HepG2 (cell line): Measurements from ENCODE around the gene SUPT4H1. TPM values are rescaled to one million over a fixed set of nuclear protein-coding genes. Genes with fewer than 3 reads are reported as not detected.

ENCODE experiments used
- CREB1 ChIP-seq, 2 experiments: fragments of 450-650 bp in 1 of 2; IDR thresholded peaks; 2 replicates each; pipeline ENCODE4 v1.6.1; 2016 to 2017; ENCODE audit warnings: control low read depth in 1 of 2, mild to moderate bottlenecking in 1 of 2, missing compliant biosample characterization in 1 of 2, missing genetic modification characterization in 1 of 2
- ELF1 ChIP-seq: sonication (generic); formaldehyde crosslinking; IDR thresholded peaks from 2 replicates; pipeline ENCODE4 v1.4.0; 2020; ENCODE audit warnings: missing genetic modification reagents
- ERF ChIP-seq: IDR thresholded peaks from 2 replicates; pipeline ENCODE4 v1.6.1; 2018; ENCODE audit warnings: missing biosample characterization, missing genetic modification reagents
- IRF2 ChIP-seq: IDR thresholded peaks from 2 replicates; pipeline ENCODE4 v1.6.1; 2018; ENCODE audit warnings: missing genetic modification reagents, missing compliant biosample characterization
- KDM6A ChIP-seq: IDR thresholded peaks from 2 replicates; pipeline ENCODE4 v1.6.1; 2016; ENCODE audit warnings: low read depth
- NCOA1 ChIP-seq: sonication (generic); formaldehyde crosslinking; IDR thresholded peaks from 2 replicates; pipeline ENCODE4 v1.9.0; 2021; ENCODE audit warnings: missing genetic modification reagents
- NFE2L1 ChIP-seq: sonication (generic); formaldehyde crosslinking; IDR thresholded peaks from 2 replicates; pipeline ENCODE4 v1.4.0; 2020; ENCODE audit warnings: missing genetic modification reagents, mild to moderate bottlenecking, borderline replicate concordance
- NFRKB ChIP-seq: fragments of 450-650 bp; IDR thresholded peaks from 2 replicates; pipeline ENCODE4 v1.6.1; 2017
- SMAD1 ChIP-seq: sonication (generic); formaldehyde crosslinking; IDR thresholded peaks from 2 replicates; pipeline ENCODE4 v1.4.0; 2020; ENCODE audit warnings: missing genetic modification reagents, low read depth, mild to moderate bottlenecking, borderline replicate concordance
- SSRP1 ChIP-seq: IDR thresholded peaks from 2 replicates; pipeline ENCODE4 v1.6.1; 2016; ENCODE audit warnings: control low read depth
- TCF7 ChIP-seq: sonication (generic); IDR thresholded peaks from 2 replicates; pipeline ENCODE4 v1.6.1; 2016; ENCODE audit warnings: antibody characterized with exemption, low read depth
- TEAD3 ChIP-seq: optimal IDR thresholded peaks from 2 replicates; pipeline ENCODE3; 2016; ENCODE audit warnings: borderline replicate concordance
- XBP1 ChIP-seq: sonication (generic); formaldehyde crosslinking; IDR thresholded peaks from 2 replicates; pipeline ENCODE4 v1.5.0; 2020; ENCODE audit warnings: missing genetic modification reagents
- ZBTB3 ChIP-seq: sonication (generic); formaldehyde crosslinking; IDR thresholded peaks from 2 replicates; pipeline ENCODE4 v1.4.0; 2020; ENCODE audit warnings: low read depth, mild to moderate bottlenecking, moderate library complexity, missing genetic modification reagents, borderline replicate concordance
- ZFYVE20 ChIP-seq: sonication (generic); formaldehyde crosslinking; IDR thresholded peaks from 2 replicates; pipeline ENCODE4 v1.8.0; 2023; ENCODE audit warnings: low read depth, mild to moderate bottlenecking, moderate library complexity, missing genetic modification reagents, borderline replicate concordance
- ZNF891 ChIP-seq: sonication (generic); formaldehyde crosslinking; IDR thresholded peaks from 2 replicates; pipeline ENCODE4 v1.5.0; 2020; ENCODE audit warnings: mild to moderate bottlenecking, missing genetic modification reagents
- ZSCAN22 ChIP-seq: sonication (generic); formaldehyde crosslinking; IDR thresholded peaks from 2 replicates; pipeline ENCODE4 v1.4.0; 2020; ENCODE audit warnings: mild to moderate bottlenecking, missing genetic modification reagents
- polyA plus RNA-seq, 8 experiments: library from polyadenylated mRNA; depleted of rRNA in 3 of 8; stranded (reverse) in 7 of 8; unstranded in 1 of 8; fragments of >200 nt; fragmentation: Illumina TruSeq in 4 of 8; extraction: Trizol in 4 of 8; gene quantifications; 2 replicates each; pipeline versions ENCODE4 v1.2.1 to v1.2.3, GENCODE V29; 2011 to 2016; ENCODE audit warnings: low read depth in 4 of 8, missing spikeins in 1 of 8, mixed read lengths in 1 of 8; ENCODE audit not compliant: insufficient read depth in 1 of 8
- total RNA-seq, 5 experiments: library from RNA; depleted of rRNA; stranded (reverse); fragments of >200 nt; fragmentation: Illumina TruSeq; extraction: Trizol; gene quantifications; 2 replicates each; pipeline ENCODE4 v1.2.3, GENCODE V29; 2016; ENCODE audit warnings: low read depth in 1 of 5
- TF ChIP-seq, protein P1 (sequence below): sonication (generic); formaldehyde crosslinking; IDR thresholded peaks from 2 replicates; pipeline ENCODE4 v1.8.1; 2023; ENCODE audit warnings: mild to moderate bottlenecking, missing genetic modification reagents
- TF ChIP-seq, protein P2 (sequence below): sonication (generic); formaldehyde crosslinking; IDR thresholded peaks from 2 replicates; pipeline ENCODE4 v1.4.0; 2020; ENCODE audit warnings: missing genetic modification reagents
- TF ChIP-seq, protein P3 (sequence below): sonication (generic); formaldehyde crosslinking; IDR thresholded peaks from 2 replicates; pipeline ENCODE4 v1.9.0; 2022; ENCODE audit warnings: low read depth, missing genetic modification reagents
- TF ChIP-seq, protein P4 (sequence below): IDR thresholded peaks from 2 replicates; pipeline ENCODE4 v1.6.1; 2018; ENCODE audit warnings: missing genetic modification reagents, mild to moderate bottlenecking, missing compliant biosample characterization

The SUPT4H1 gene
- total and polyA plus RNA-seq, 2 of the 13 experiments (the other 11 are each of a cell fraction or from before 2014, with no cell fraction given) = 155 to 244 TPM

DNA sequence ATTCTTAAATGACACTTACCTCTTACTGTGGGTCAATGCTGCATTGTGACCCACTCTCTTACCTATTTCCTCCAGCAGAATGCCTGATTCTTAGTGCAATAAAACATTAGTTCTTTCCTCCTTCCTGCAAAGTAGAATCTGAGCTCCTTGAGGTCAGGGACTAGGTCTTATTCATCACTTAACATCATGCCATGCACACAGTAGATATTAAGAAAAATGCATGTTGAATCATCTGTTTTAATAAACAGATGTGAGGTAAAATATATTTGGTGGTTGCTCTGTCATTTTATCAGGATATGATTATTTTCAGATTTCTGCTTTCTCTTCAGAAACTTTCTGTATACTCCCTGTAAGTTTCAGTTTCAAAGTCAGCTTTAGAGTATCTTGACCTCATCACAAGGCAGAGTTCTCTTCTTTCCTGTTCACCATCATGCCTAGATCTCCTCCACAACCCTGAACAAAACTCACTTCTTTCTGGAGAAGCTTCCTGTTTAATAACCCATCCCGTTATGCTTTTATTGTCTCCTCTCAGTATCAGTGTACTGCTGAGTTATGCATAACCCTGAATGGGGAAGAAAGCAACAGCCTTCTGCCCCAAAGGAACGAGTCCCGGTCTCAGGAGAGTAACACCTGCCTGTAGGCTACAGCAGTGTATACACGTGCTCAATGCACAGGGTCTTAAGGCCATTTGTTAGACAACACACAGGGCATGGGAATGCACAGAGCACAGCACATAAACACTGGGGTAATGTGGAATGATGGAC, 30.3 kb upstream of the SUPT4H1 start (continued):
- no peak for TF ChIP-seq ZSCAN22 (CRISPR knock-in tag)
- peak; percentile 67 for TF ChIP-seq IRF2 (CRISPR knock-in tag)
- peak; percentile 50; the same call in 1 of the 2 replicates for TF ChIP-seq ERF (CRISPR knock-in tag)
- TF ChIP-seq NCOA1 (CRISPR knock-in tag) = peak; percentile 11; the same call in 1 of the 2 replicates
- TF ChIP-seq ELF1 (CRISPR knock-in tag) = no peak
- TF ChIP-seq NFE2L1 (CRISPR knock-in tag) = no peak
- TF ChIP-seq NFRKB = no peak
- TF ChIP-seq ZBTB3 (CRISPR knock-in tag) = no peak
- TF ChIP-seq CREB1 (IDR thresholded peaks at IDR 0.05) = no peak
- no peak; the same call in 1 of the 2 replicates for TF ChIP-seq CREB1 (CRISPR knock-in tag; IDR thresholded peaks at IDR 0.05)
- TF ChIP-seq ZNF891 (CRISPR knock-in tag) = no peak
- no peak for TF ChIP-seq SMAD1 (CRISPR knock-in tag)
- TF ChIP-seq TEAD3 (CRISPR knock-in tag) = peak; percentile 86
- TF ChIP-seq, protein P1, sequence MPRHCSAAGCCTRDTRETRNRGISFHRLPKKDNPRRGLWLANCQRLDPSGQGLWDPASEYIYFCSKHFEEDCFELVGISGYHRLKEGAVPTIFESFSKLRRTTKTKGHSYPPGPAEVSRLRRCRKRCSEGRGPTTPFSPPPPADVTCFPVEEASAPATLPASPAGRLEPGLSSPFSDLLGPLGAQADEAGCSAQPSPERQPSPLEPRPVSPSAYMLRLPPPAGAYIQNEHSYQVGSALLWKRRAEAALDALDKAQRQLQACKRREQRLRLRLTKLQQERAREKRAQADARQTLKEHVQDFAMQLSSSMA = no peak
- TF ChIP-seq ZFYVE20 (CRISPR knock-in tag) = no peak
- no peak for TF ChIP-seq TCF7
- peak; percentile 47; the same call in 1 of the 2 replicates for TF ChIP-seq KDM6A
- TF ChIP-seq, protein P2, sequence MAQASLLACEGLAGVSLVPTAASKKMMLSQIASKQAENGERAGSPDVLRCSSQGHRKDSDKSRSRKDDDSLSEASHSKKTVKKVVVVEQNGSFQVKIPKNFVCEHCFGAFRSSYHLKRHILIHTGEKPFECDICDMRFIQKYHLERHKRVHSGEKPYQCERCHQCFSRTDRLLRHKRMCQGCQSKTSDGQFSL = 0 out of 2 replicates have a peak, but pooled peaks have one; percentile 23
- TF ChIP-seq, protein P3, sequence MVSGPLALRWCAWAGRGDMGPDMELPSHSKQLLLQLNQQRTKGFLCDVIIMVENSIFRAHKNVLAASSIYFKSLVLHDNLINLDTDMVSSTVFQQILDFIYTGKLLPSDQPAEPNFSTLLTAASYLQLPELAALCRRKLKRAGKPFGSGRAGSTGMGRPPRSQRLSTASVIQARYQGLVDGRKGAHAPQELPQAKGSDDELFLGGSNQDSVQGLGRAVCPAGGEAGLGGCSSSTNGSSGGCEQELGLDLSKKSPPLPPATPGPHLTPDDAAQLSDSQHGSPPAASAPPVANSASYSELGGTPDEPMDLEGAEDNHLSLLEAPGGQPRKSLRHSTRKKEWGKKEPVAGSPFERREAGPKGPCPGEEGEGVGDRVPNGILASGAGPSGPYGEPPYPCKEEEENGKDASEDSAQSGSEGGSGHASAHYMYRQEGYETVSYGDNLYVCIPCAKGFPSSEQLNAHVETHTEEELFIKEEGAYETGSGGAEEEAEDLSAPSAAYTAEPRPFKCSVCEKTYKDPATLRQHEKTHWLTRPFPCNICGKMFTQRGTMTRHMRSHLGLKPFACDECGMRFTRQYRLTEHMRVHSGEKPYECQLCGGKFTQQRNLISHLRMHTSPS (CRISPR knock-in tag) = no peak
- TF ChIP-seq, protein P4, sequence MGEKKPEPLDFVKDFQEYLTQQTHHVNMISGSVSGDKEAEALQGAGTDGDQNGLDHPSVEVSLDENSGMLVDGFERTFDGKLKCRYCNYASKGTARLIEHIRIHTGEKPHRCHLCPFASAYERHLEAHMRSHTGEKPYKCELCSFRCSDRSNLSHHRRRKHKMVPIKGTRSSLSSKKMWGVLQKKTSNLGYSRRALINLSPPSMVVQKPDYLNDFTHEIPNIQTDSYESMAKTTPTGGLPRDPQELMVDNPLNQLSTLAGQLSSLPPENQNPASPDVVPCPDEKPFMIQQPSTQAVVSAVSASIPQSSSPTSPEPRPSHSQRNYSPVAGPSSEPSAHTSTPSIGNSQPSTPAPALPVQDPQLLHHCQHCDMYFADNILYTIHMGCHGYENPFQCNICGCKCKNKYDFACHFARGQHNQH (CRISPR knock-in tag) = peak; percentile 54; the same call in 1 of the 2 replicates
- TF ChIP-seq SSRP1 (CRISPR knock-in tag) = peak; percentile 96
- no peak for TF ChIP-seq XBP1 (CRISPR knock-in tag)
